ENCODE data around the gene RFNG. TPM values are rescaled to one million over a fixed set of nuclear protein-coding genes. Genes with fewer than 3 reads are reported as not detected.
A peak's percentile ranks its signal among the peaks of the same experiment; 100 is the strongest.

RFNG gene
- total and polyA plus RNA-seq, 2 of the 13 experiments (the other 11 are each of a cell fraction or from before 2014, with no cell fraction given), result 61.4 to 64.0 TPM

DNA sequence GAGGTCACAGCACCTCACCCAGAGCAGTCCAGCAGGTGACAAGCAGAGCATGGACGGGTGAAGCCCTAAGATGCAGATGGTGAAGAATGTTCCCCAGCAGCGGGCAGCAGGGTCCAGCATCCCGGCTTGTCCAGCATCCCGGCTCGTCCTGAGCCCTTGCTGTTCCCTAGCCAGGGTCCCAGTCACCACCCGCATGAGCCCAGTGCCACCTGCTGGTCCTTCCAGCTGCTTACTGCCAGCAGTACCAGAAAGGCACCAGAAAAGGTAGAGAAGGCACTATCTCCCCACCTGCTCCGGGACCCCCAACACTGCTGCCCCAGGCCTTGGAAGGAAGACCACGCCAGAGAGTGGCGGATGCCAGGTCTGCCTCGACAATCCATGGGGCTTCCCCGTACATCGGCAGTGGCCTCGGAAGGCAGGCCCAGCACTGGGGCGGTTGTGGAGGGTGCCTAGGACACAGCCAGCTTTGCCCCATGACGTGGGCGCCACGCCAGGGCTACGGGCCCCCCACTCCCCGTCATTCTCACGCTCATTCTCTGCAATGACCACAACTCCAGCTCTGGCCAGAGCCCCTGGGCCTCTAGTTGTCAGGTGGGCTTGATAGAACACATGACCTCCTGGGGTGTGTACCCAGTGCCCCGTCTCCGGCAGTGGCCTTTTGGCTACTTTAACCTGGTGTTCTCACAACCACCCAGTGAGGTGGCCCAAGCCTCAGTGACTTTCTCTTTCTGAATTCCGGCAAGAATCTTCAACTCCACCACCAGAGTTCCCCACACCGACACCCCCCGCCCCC is 30.3 kb downstream of the RFNG start (continued):
- TF ChIP-seq, protein P1, sequence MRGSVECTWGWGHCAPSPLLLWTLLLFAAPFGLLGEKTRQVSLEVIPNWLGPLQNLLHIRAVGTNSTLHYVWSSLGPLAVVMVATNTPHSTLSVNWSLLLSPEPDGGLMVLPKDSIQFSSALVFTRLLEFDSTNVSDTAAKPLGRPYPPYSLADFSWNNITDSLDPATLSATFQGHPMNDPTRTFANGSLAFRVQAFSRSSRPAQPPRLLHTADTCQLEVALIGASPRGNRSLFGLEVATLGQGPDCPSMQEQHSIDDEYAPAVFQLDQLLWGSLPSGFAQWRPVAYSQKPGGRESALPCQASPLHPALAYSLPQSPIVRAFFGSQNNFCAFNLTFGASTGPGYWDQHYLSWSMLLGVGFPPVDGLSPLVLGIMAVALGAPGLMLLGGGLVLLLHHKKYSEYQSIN (CRISPR knock-in tag; IDR thresholded peaks at IDR 0.05; ENCODE audit: borderline replicate concordance), result no peak; the same call in 1 of the 2 replicates
- TF ChIP-seq ZBTB38 (CRISPR knock-in tag; IDR thresholded peaks at IDR 0.05), result no peak; the same call in none of the 2 replicates
- TF ChIP-seq CBX5 (CRISPR knock-in tag; IDR thresholded peaks at IDR 0.05; ENCODE audit: borderline replicate concordance), result peak; percentile 89; the same call in 1 of the 2 replicates
- TF ChIP-seq, protein P2, sequence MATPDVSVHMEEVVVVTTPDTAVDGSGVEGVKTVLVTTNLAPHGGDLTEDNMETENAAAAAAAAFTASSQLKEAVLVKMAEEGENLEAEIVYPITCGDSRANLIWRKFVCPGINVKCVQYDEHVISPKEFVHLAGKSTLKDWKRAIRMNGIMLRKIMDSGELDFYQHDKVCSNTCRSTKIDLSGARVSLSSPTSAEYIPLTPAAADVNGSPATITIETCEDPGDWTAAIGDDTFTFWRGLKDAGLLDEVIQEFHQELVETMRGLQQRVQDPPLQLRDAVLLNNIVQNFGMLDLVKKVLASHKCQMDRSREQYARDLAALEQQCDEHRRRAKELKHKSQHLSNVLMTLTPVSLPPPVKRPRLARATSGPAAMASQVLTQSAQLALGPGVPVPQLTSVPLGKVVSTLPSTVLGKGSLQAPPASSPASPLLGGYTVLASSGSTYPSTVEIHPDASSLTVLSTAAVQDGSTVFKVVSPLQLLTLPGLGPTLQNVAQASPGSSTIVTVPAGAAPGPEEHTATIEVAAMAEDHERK (CRISPR knock-in tag; IDR thresholded peaks at IDR 0.05; ENCODE audit: low read depth), result no peak
- TF ChIP-seq RNF219 (CRISPR knock-in tag; IDR thresholded peaks at IDR 0.05), result peak; percentile 1; the same call in 1 of the 2 replicates
- no peak for TF ChIP-seq ARID2 (CRISPR knock-in tag; IDR thresholded peaks at IDR 0.05; ENCODE audit: borderline replicate concordance)
- peak; percentile 37 for TF ChIP-seq SP2 (CRISPR knock-in tag; IDR thresholded peaks at IDR 0.05)
- TF ChIP-seq ZNF567 (CRISPR knock-in tag; IDR thresholded peaks at IDR 0.05; ENCODE audit: borderline replicate concordance), result no peak
- 0 out of 2 replicates have a peak, but pooled peaks have one; percentile 58 for TF ChIP-seq EEA1 (CRISPR knock-in tag; IDR thresholded peaks at IDR 0.05; ENCODE audit: borderline replicate concordance)
- 0 out of 2 replicates have a peak, but pooled peaks have one; percentile 10 for TF ChIP-seq ZNF646 (CRISPR knock-in tag; IDR thresholded peaks at IDR 0.05)
- TF ChIP-seq ZNF251 (CRISPR knock-in tag; IDR thresholded peaks at IDR 0.05), result peak; percentile 80; the same call in 1 of the 2 replicates
- no peak for TF ChIP-seq ZNF781 (CRISPR knock-in tag; IDR thresholded peaks at IDR 0.05; ENCODE audit: borderline replicate concordance, not compliant biosample characterization)
- TF ChIP-seq TCF7L2 (IDR thresholded peaks at IDR 0.05; ENCODE audit: low read depth, low read length), result no peak
- no peak for TF ChIP-seq IKZF1 (IDR thresholded peaks at IDR 0.05)
- TF ChIP-seq FOXJ3 (CRISPR knock-in tag; IDR thresholded peaks at IDR 0.05; ENCODE audit: borderline replicate concordance), result peak; percentile 49; the same call in 1 of the 2 replicates
- no peak for TF ChIP-seq MLLT10 (CRISPR knock-in tag; IDR thresholded peaks at IDR 0.05)
- TF ChIP-seq HNRNPUL1 (IDR thresholded peaks at IDR 0.05; ENCODE audit: low read depth, low read length), result no peak
